GM12892 (cell line): ENCODE measurements around the gene NUDT8.

Experiments used
- POLR2A ChIP-seq: IDR thresholded peaks from 2 replicates; pipeline ENCODE4 v1.6.1; 2011; ENCODE audit warnings: low read depth, low read length, control low read depth
- POLR2AphosphoS5 ChIP-seq: IDR thresholded peaks from 2 replicates; pipeline ENCODE4 v1.6.1; 2011; ENCODE audit warnings: low read depth, low read length, control low read depth

GRCh38 chr11:67610302-67610868 lies 19.4 kb downstream of the NUDT8 start:
- TF ChIP-seq POLR2AphosphoS5, result no peak
- TF ChIP-seq POLR2A, result no peak
